Astrocyte of the cerebellum (primary cell): ENCODE data around the gene PLOD1.
"Not testable (repeated sequence)": the region's sequence is repeated elsewhere in the genome, so short reads cannot be mapped to it uniquely, and the experiment has no call there.

ENCODE experiments used
- DNase-seq: peaks from one replicate; pipeline ENCODE4 v3.0.0-alpha.2; 2011; ENCODE audit warnings: low read depth
- H3K4me3 ChIP-seq: 2 replicates; pipeline ENCODE4 v1.5.1; 2011; ENCODE audit warnings: mild to moderate bottlenecking, low read depth, low read length, moderate library complexity
- in situ Hi-C: cut with HindIII; loops from 2 replicates; pipeline ENCODE4 v1.10.0; 2017; ENCODE audit warnings: low sequenced_read_pairs
- TF ChIP-seq, protein P1 (sequence below): IDR thresholded peaks from 2 replicates; pipeline ENCODE4 v1.5.1; 2012; ENCODE audit warnings: low read length, low read depth, moderate library complexity, mild to moderate bottlenecking; ENCODE audit errors: missing control alignments

Gene PLOD1

DNA sequence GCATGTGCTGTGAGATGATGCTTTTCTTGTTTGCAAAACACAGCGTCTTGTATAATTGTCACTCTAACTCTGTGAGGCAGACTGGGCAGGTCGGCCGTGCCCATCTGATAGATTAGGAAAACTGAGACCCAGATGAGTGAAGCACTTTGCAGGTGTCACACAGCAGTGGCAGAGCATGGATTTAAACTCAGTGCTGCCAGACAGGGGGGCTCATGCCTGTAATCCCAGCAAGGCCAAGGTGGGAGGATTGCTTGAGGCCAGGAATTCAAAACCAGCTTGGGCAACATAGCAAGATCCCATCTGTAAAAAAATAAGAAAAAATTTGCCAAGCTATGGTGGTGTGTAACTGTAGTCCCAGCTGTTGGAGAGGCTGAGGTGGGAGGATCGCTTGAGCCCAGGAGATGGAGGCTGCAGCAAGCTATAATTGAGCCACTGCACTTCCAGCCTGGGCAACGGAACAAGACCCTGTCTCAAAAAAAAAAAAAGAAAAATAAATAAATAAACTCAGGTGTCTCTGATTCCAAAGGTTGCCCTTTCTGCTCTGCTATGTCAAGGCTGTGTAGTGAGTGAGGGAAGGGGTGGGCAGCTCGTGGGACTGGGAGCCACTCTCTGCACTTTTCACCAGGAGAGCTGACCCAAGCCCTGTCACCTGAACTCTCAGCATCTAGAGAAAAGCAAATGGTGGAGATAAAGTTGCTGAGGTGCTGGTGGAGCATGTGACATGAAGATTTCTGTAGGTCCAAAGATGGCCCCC lies 42.9 kb upstream of the PLOD1 start:
- H3K4me3 ChIP-seq, result no peak overlapping the region
- TF ChIP-seq, protein P1, sequence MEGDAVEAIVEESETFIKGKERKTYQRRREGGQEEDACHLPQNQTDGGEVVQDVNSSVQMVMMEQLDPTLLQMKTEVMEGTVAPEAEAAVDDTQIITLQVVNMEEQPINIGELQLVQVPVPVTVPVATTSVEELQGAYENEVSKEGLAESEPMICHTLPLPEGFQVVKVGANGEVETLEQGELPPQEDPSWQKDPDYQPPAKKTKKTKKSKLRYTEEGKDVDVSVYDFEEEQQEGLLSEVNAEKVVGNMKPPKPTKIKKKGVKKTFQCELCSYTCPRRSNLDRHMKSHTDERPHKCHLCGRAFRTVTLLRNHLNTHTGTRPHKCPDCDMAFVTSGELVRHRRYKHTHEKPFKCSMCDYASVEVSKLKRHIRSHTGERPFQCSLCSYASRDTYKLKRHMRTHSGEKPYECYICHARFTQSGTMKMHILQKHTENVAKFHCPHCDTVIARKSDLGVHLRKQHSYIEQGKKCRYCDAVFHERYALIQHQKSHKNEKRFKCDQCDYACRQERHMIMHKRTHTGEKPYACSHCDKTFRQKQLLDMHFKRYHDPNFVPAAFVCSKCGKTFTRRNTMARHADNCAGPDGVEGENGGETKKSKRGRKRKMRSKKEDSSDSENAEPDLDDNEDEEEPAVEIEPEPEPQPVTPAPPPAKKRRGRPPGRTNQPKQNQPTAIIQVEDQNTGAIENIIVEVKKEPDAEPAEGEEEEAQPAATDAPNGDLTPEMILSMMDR, result no peak
- in situ Hi-C loops, result no loop called here
- no peak for DNase-seq

DNA sequence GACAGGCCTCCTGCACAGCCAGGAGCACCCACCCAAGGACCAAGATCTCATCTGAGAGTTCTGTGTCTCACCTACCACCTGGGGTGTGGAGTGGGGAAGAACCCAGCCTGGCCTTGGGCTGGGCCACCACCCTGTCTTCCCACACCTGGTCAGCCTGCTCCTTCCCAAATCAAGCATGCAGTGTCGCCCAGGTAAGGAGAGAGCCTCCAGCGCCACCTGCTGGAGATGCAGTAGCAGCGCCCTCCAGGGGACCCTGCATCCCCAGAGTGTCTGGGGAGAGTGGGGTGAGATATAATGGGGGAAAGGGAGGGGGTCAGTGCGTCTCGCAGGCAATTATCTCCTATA lies 40.6 kb upstream of the PLOD1 start:
- TF ChIP-seq, protein P1, result peak; percentile 94
- DNase-seq, result no peak
- in situ Hi-C loops, result no loop called here
- no peak overlapping the region for H3K4me3 ChIP-seq

DNA sequence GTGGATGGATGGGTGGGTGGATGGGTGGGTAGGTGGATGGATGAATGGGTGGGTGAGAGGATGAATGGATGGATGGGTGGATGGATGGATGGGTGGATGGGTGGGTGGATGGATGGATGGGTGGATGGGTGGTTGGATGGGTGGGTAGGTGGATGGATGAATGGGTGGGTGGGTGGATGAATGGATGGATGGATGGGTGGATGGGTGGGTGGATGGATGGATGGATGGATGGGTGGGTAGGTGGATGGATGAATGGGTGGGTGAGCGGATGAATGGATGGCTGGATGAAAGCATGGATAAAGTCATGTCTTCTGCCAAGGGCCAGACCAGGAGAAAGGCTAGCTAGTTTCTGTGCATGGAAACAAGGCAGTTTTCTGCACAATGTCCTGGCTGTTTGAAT lies 40.0 kb upstream of the PLOD1 start:
- DNase-seq, in situ Hi-C loops, H3K4me3 ChIP-seq: not testable (repeated sequence)

DNA sequence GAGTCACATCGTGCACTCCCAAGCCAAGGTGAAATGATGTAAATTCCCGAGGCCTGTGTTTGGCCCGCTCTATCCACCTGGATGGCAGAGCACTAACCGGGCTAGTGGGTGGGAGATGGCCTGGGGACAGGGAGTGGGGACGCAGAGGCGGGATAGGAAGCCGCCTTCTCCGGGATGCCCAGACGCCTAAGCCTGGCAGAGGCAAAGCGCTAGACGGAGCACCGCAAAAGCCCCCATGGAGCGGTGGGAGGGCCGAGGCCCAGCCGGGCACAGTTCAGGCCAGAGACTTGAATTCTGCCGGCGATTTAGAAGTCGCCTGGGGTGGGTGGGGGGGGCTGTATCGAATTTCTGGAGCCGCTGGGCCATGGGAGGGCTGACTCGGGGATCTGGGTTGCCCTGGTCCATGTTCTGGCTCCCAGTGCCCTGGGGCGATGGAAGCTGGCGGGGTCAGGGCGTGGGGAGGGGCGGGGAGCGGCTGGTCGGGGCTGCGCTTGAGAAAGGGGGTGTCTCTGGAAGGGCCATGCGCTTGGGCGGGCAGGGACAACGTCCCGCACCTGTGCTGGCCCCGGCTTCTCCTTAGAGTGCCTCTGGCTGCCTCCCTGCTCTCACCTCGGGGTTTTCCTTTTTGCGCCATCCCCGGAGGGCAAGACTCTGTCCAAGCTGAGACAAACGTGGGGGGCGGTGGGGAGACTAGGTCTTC lies 36.3 kb upstream of the PLOD1 start:
- DNase-seq, result no peak
- in situ Hi-C loops, result no loop called here
- TF ChIP-seq, protein P1, result no peak
- H3K4me3 ChIP-seq, result no peak overlapping the region

DNA sequence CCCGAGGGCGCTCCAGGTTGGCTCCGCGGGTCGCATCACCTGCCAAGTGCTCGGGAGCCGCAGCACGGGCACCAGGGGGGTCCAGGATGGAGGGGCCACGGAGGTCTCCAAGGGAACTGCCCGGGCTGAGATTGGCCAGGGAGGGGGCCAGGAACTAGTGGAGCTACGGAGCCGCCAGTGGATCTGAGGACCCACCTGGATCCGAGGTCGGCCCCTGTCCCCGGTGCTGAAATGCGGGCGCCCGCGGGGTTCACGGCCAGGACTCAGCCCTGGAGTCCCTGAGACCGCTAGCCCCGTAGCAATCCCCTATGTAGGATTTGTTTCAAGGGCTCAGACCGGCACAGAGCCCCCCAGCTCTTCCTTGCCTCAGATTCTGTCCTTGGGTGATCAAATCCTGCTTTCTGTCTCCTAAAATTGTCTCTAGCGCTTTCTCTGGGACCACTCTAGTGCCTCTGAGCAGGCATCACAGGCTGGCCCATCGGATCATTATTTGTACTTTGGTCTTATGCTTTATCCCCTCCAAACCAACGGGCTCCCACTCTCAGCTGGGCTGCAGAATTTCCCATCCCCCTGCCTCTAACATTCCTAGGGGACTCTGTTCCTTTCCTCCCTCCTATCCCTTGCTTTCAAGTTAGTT lies 35.6 kb upstream of the PLOD1 start:
- in situ Hi-C loops, result no loop called here
- no peak overlapping the region for H3K4me3 ChIP-seq
- TF ChIP-seq, protein P1, result no peak
- DNase-seq, result no peak

DNA sequence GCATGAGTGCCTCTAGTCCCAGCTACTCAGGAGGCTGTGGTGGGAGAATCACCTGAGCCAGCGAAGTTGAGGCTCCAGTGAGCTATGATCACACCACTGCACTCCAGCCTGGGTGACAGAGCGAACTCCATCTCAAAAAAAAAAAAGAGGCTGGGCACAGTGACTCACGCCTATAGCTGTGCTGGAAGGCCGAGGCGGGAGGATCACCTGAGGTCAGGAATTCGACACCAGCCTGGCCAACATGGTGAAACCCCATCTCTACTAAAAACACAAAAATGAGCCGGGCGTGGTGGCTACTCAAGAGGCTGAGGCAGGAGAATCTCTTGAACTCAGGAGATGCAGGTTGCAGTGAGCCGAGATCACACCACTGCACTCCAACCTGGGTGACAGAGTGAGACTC lies 33.1 kb upstream of the PLOD1 start:
- DNase-seq, H3K4me3 ChIP-seq, in situ Hi-C loops: not testable (repeated sequence)

DNA sequence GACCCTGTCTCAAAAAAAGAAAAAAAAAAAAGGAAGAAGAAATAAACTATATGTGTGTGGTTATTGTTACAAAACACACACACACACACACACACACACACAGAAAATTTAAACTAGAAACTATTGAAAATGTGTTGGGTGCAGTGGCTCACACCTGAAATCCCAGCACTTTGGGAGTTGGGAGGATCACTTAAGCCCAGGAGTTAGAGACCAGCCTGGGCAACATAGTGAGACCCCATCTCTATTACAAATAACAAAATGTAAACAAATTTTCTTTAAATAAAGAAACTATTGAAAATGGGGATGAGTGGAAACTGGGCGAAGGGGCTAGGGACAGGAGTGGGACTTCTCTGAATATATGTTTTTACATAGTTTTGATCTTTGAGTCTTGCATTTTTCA lies 31.3 kb upstream of the PLOD1 start:
- in situ Hi-C loops, result no loop called here
- TF ChIP-seq, protein P1, result no peak
- DNase-seq, result no peak
- no peak overlapping the region for H3K4me3 ChIP-seq

DNA sequence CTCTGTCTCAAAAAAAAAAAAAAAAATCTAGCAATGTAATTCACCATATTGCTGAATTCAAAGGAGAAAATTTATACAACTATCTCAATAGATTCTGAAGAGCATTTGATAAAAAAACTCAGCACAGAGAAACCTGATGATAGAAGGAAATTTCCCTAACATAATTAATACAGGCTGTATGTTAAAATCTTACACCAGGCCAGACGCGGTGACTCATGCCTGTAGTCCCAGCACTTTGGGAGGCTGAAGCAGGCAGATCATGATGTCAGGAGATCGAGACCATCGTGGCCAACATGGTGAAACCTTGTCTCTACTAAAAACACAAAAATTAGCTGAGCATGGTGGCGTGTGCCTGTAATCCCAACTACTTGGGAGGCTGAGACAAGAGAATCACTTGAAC lies 30.4 kb upstream of the PLOD1 start:
- DNase-seq, in situ Hi-C loops, H3K4me3 ChIP-seq: not testable (repeated sequence)
